Measurements from ENCODE around the gene EXOC4. TPM values are rescaled to one million over a fixed set of nuclear protein-coding genes. Genes with fewer than 3 reads are reported as not detected.

Gene EXOC4
- total RNA-seq, 4 donors from 2014 or later: 36.9 to 78.0 (median 52.2) TPM

DNA sequence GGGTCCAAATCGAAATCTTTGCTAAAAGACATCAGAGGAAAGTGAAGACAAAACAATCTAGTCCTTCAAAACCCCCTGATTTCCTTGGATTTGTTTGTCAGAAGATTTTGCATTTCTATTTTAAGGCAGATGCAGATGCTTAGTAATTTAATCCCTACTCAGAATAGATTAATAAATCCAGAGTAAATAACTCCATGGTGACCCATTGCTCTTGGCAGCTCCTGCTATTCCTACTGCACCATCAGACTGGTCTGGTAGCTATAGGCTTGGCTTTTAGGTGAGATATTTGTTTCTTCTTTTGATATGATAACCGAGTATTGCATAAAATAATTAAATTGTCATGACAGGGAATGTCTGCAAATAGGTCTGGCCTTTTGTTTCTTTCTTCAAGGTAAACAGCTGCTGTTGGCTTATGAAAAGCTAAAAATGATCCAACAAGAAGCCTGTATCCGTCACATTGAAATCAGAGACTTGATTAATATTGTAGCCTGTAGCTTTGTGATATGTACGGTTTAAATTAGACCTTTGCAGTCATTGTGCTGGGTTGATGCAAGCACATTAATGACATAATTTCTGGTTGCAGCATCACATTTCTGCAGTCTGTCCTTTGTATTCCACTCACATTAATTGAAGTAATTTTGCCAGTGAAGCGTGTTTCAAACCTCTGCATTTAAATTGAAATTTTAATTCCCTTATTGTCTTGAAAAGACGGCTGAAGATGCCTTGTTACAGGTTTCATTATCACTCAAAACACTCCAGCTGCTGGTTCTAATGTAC, 40.7 kb downstream of the EXOC4 start:
- peak; percentile 42 to 43 for ATAC-seq
- TF ChIP-seq, protein P1, sequence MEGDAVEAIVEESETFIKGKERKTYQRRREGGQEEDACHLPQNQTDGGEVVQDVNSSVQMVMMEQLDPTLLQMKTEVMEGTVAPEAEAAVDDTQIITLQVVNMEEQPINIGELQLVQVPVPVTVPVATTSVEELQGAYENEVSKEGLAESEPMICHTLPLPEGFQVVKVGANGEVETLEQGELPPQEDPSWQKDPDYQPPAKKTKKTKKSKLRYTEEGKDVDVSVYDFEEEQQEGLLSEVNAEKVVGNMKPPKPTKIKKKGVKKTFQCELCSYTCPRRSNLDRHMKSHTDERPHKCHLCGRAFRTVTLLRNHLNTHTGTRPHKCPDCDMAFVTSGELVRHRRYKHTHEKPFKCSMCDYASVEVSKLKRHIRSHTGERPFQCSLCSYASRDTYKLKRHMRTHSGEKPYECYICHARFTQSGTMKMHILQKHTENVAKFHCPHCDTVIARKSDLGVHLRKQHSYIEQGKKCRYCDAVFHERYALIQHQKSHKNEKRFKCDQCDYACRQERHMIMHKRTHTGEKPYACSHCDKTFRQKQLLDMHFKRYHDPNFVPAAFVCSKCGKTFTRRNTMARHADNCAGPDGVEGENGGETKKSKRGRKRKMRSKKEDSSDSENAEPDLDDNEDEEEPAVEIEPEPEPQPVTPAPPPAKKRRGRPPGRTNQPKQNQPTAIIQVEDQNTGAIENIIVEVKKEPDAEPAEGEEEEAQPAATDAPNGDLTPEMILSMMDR (IDR thresholded peaks at IDR 0.05 in 4 of 5, conservative IDR thresholded peaks at IDR 0.05 in 1 of 5): no peak
- TF ChIP-seq POLR2A (IDR thresholded peaks at IDR 0.05): no peak
- Histone ChIP-seq H3K4me1 (peaks cover 76 to 78% of the 10 kb centered on the region in 2 donors), H3K36me3 (peaks cover 0 to 4% of the 10 kb centered on the region in 2 donors), H3K9me3 (no peaks in the 10 kb centered on the region), H3K27ac (peak overlapping the region; percentile 1 to 76 (median 60)), H3K27me3 (no peaks in the 10 kb centered on the region), H3K4me3 (peak overlapping the region in 1 of 4 donors; percentile 16)
- DNase-seq: no peak
- in situ Hi-C loops (cut with MboI; ENCODE audit: low sequenced_read_pairs in 4 of 4) (no loop called here), intact Hi-C loops (cut with DNase I; ENCODE audit: low total_unique reads) (no loop called here)

GRCh38 chr7:133294234-133294633, 41.4 kb downstream of the EXOC4 start:
- no peak for ATAC-seq
- H3K4me3 ChIP-seq: peak overlapping the region in 1 of 4 donors; percentile 16
- H3K4me1 ChIP-seq: peaks cover 75 to 85% of the 10 kb centered on the region in 2 donors
- DNase-seq: no peak
- in situ Hi-C loops (cut with MboI; ENCODE audit: low sequenced_read_pairs in 4 of 4) (no loop called here), intact Hi-C loops (cut with DNase I; ENCODE audit: low total_unique reads) (no loop called here)
- peaks cover 0 to 4% of the 10 kb centered on the region in 2 donors for H3K36me3 ChIP-seq
- H3K27ac ChIP-seq: peak overlapping the region in 3 of 4 donors; percentile 55 to 76 (median 66)
- TF ChIP-seq POLR2A (IDR thresholded peaks at IDR 0.05): no peak
- TF ChIP-seq, protein P1 (IDR thresholded peaks at IDR 0.05 in 4 of 5, conservative IDR thresholded peaks at IDR 0.05 in 1 of 5): no peak
- no peaks in the 10 kb centered on the region for H3K9me3 ChIP-seq
- H3K27me3 ChIP-seq: no peaks in the 10 kb centered on the region

- ATAC-seq (no peak), DNase-seq (no peak)
- no peaks in the 10 kb centered on the region for H3K36me3 ChIP-seq
- TF ChIP-seq POLR2A (IDR thresholded peaks at IDR 0.05): no peak
- H3K9me3 ChIP-seq: no peaks in the 10 kb centered on the region
- H3K4me1 ChIP-seq: peaks cover 75 to 92% of the 10 kb centered on the region in 2 donors
- H3K27ac ChIP-seq: no peak overlapping the region
- in situ Hi-C loops (cut with MboI; ENCODE audit: low sequenced_read_pairs in 4 of 4): no loop called here
- intact Hi-C loops (cut with DNase I; ENCODE audit: low total_unique reads): loop anchor here (5.0 kb wide), 1 partner anchor 512 kb away; no protein-coding TSS in a partner anchor
- no peaks in the 10 kb centered on the region for H3K27me3 ChIP-seq
- no peak overlapping the region for H3K4me3 ChIP-seq
Observed at GRCh38 chr7:133295484-133295883, 42.6 kb downstream of the EXOC4 start.

DNA sequence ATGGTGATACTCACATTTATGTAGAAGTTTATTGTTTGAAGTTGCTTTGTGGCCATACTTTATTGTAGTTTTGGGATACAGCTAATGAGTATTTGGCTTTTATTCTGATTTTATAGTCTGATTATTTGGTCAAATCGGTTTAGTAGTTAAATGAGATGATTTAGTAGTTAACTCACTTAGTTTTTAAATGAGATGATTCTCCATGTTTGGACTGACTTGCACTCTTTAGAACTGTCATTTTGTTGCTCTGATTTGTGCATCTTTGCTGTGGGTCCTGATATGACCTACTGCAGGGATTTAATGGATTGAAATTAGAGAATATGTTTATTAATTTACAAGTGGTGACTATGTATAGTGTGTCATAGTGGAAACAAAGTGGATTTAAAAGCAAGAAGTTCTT, 44.2 kb downstream of the EXOC4 start:
- Histone ChIP-seq H3K27ac (no peak overlapping the region), H3K4me1 (peaks cover 75 to 93% of the 10 kb centered on the region in 2 donors), H3K9me3 (no peaks in the 10 kb centered on the region), H3K27me3 (no peaks in the 10 kb centered on the region), H3K36me3 (no peaks in the 10 kb centered on the region), H3K4me3 (no peak overlapping the region)
- TF ChIP-seq, protein P1 (IDR thresholded peaks at IDR 0.05 in 4 of 5, conservative IDR thresholded peaks at IDR 0.05 in 1 of 5): no peak
- TF ChIP-seq POLR2A (IDR thresholded peaks at IDR 0.05): no peak
- intact Hi-C loops (cut with DNase I; ENCODE audit: low total_unique reads): loop anchor here (5.0 kb wide), 1 partner anchor 510 kb away; no protein-coding TSS in a partner anchor
- no peak for ATAC-seq
- DNase-seq: no peak
- in situ Hi-C loops (cut with MboI; ENCODE audit: low sequenced_read_pairs in 4 of 4): no loop called here

DNA sequence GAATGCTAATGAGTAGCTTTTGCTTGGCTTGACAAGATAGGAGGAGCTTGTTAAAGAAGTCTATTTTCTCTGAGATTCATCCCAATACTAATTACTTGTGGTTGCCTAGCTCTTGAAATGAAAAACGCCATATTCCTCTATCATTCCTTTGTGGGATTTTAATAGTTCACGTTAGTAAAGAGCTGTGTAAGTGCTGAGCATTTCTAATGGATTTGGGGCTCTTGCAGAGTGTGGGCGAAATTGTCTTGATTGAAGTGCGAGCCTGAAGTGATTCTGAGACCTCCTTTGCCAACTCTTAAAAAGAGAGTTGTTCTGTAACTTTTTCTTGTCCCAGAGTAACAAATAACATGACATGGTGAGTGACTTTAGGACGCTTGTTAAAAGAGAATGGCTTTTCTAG, 45.2 kb downstream of the EXOC4 start:
- H3K4me3 ChIP-seq: no peak overlapping the region
- no peaks in the 10 kb centered on the region for H3K36me3 ChIP-seq
- DNase-seq (no peak), ATAC-seq (no peak)
- peaks cover 73 to 89% of the 10 kb centered on the region in 2 donors for H3K4me1 ChIP-seq
- in situ Hi-C loops (cut with MboI; ENCODE audit: low sequenced_read_pairs in 4 of 4): no loop called here
- TF ChIP-seq POLR2A (IDR thresholded peaks at IDR 0.05): no peak
- TF ChIP-seq, protein P1 (IDR thresholded peaks at IDR 0.05 in 4 of 5, conservative IDR thresholded peaks at IDR 0.05 in 1 of 5): no peak
- H3K9me3 ChIP-seq: no peaks in the 10 kb centered on the region
- intact Hi-C loops (cut with DNase I; ENCODE audit: low total_unique reads): loop anchor here (5.0 kb wide), 1 partner anchor 509 kb away; no protein-coding TSS in a partner anchor
- H3K27ac ChIP-seq: no peak overlapping the region
- no peaks in the 10 kb centered on the region for H3K27me3 ChIP-seq

Measured in gastrocnemius medialis (tissue), 4 donors.